HG02938 (cell line): ENCODE measurements around the gene ARHGEF17.

ENCODE experiments used
- ATAC-seq: cut with Tn5 transposase; IDR thresholded peaks from one replicate; pipeline ENCODE4 v1.9.1; 2021; ENCODE audit warnings: mild to moderate bottlenecking, moderate library complexity; ENCODE audit not compliant: unreplicated experiment

ARHGEF17 gene

DNA sequence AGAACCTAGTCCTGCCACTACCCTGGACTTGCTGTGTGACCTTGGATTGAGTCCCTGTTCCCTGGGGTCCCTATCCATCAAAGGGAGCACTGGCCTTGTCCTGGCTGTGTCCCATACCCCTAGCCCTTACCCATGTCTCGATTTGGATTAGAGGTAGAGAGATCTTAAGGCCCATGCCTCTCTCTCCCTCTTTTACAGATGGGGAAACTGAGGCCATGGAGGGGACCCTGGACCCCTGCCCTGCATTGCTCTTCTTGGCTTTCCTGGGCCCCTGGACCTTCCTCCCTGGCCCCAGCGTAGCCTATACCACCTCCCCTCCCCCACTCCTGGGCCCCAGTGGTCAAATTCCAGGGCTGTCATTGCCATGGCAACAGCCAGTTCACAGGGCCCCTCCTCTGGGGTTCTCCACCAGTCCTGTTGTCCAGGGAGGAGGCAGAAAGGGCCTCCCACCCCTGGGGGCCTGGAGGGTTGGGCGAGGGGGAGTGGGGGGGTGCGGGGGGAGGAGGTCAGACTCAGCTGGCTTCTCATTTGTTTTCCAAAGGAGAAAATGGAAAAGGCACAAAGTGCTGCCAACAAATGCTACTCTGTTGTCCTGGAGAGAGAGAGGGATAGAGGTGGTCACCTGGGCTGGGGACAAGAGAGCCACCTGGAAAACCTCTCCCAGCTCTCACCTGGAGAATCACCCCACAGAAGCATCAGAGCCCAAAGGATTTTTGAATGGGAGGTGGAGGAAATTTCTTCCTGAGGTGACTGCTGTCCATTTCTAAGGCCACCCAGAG, 23.3 kb downstream of the ARHGEF17 start:
- no peak for ATAC-seq

DNA sequence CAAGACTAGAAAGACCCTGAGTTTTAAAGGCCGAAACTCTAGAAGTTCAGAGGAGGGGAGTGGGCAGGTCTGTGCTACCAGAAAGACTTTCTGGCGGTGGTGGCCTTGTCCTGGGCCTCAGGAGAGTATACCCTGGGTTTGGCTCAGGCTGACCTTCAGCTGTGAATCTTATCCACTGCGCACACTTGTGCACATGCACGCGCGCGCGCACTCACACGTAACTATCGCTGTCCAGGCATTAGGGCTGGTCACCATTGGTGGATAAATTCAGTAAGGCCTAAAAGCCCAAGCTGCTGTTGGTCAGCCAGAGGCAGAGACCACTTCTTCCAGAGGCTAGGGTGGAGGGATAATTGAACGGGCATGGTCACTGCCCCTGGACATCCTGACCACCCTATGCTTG, 25.1 kb downstream of the ARHGEF17 start:
- no peak for ATAC-seq

DNA sequence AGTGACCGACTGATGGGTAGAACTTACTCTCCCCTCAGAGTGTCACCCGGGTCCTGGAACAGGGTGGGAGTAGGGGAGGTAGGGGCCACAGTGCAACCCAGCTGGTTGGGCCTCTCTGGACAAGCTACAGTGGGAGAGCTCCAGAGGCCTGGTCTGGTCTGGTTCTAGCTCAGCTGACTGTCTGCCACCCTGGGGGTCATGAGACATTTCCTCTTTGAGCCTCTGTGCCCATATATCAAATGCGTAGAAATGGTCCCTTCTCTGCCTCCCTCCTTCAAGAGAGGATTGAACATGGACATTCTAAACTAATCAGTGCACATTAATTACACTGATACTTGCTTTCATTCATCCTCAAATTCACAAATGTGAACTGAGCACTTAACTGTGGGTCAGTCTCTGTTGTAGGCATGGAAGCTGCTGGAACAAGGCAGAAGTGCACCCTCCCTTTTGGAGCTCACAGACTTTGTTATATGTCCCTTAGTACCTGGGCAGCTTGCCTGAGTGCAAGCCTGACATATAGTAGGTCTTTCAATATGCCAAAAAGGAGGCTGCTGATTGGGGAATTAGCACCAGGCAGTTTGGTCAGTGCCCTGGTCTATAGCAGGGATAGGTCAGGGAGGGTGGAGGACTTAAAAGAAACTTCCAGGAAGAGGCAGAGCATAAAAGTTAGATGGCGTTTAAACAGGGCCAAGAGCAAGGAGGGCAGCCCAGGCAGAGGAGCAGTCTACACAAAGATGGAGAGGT, 25.7 kb downstream of the ARHGEF17 start:
- no peak for ATAC-seq

DNA sequence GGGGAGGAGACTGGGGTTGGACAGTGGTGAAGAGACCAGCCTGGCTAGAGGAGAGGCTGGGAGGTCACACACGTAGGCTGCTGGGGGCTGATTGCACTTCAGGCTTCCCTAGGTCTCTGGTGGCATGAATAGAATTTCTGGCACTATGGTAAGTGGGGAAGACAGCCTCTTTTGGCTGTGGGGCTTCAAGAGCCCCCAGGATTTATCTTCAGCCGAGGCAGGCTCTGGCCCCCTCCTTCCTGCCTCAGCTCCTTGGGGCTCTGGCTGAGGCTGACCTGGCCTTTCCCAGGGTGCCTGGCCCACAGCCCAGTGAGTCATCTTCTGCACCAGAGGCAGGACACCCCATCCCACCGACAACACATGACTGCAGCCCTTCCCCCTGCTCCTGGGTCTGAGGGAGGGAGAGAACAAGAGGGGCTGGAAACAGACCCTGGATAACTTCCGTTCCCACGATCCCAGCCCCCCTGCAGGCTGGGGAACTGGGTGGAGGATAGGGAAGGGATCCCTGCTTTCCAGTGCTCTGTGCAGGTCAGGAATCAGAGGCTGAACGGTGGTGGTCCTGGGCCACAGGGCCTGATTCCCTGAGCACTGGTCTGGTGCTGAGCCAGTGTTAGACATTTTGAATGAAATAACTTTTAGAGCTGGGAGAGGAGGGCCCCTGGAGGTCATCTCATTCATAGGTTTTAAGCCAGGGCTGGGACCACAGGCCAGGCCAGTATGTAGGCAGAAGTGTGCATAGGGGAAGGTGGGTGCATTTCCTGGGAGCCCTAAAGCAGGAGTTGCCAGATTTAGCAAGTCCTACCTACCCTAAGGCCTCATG, 26.5 kb downstream of the ARHGEF17 start:
- ATAC-seq: no peak

DNA sequence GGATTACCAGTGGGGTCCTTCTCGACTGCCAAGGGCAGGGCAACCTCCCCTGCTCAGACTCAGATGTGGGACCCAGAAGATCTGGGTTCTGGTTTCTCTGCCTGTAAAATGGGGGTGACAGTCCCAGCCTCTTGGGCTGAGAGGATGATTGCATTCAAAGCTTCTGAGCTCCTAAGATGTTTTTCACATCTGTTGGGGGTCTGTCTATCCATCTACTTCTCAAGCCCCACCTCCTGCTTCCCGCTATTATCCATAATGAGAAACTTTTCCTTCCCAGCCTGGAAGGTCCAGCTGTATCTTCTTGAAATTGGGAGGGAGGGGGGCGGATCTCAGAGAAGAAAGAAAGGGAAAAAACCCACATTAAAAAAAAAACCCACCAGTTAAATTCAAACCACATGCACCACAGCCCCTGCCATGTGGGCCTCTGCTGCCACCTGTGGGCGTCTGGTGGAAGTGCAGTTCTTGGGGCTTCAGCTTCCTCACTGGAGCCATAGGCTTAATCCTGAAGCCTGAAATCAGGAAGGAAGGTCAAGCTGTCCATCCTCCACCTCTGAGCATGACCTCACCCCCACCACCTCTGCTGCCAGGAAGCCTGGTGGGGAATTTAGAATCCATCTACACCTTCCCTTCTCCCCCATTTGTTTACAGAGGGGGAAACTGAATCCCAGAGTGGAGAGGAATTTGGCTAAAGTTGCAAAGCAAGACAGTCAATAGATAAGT, 27.3 kb downstream of the ARHGEF17 start:
- no peak for ATAC-seq

DNA sequence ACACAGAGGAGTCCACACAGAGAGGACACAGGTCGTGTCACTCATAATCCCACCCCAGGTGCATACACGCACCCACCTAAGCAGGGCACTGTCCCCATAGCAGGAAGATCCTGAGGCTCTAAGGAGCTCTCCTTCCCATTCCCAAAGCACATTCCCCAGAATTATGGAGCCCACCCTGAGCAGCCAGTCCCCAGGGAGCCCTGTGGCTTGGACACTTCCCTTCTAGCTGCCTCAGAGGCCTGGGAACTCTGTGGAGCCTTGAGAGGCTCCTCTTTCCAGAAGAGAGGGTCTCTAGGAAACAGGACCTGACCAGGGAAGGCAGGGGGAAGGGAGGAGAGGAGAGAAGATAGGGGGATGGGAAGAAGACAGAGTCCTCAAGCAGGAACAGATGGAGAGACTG, 29.8 kb downstream of the ARHGEF17 start:
- ATAC-seq: no peak

DNA sequence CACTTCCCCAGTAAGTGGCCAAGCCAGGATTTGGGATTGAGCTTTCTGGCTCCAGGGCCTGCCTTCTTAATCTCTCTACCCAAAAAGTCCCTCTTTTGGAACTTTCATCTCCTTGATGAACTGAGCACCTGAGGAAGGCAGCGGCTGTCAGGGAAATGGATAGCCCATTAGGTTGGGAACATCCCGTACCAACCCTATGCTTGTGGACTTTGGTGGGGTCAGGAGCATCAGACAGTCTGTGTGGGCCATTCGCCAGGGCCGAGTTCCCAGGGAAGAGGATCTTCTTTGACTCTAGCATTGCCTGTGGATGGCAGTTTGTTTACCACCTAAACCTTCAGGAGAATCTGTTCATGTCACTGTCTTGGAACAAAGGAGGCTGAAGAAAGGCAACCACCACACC, 30.2 kb downstream of the ARHGEF17 start:
- no peak for ATAC-seq

DNA sequence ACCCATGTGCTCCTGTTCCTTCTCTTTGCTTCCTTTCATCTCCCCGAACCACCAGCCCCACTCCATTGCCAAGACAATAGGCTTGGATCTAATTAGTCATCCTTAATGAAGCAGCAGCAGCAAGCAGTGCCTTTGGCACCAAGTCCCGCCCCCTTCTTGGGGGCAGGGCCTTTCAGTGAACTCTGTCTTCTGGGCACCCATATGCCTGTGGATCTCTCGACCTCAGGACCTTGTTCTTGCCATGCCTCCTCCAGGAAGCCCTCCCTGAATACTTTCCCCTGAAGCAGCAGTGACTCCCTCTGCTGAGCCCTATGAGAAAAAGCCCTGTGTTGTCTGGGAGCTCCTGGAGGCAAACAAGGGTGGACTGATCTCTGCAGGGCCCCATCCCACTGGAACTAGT, 32.1 kb downstream of the ARHGEF17 start:
- no peak for ATAC-seq

DNA sequence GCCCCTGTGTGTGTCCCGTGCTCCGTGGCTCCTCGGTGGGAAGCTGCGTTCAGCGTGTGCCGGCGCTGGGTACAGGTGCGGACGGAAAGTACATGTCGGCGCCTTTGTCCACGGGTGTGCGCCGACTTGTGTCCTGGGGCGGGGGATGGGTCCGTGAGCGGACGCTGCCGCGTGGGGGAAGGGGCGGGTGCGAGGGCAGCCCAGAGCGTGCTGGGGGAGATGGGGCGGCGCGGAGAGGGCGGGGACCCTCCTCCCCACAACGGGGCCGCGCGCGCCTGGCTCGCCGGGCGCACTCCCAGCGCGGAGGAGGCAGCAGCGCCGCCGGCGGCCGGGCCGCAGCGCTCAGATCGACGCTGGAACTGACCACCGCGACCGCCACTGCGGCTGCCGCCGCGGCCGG, 34.6 kb downstream of the ARHGEF17 start:
- ATAC-seq: no peak

DNA sequence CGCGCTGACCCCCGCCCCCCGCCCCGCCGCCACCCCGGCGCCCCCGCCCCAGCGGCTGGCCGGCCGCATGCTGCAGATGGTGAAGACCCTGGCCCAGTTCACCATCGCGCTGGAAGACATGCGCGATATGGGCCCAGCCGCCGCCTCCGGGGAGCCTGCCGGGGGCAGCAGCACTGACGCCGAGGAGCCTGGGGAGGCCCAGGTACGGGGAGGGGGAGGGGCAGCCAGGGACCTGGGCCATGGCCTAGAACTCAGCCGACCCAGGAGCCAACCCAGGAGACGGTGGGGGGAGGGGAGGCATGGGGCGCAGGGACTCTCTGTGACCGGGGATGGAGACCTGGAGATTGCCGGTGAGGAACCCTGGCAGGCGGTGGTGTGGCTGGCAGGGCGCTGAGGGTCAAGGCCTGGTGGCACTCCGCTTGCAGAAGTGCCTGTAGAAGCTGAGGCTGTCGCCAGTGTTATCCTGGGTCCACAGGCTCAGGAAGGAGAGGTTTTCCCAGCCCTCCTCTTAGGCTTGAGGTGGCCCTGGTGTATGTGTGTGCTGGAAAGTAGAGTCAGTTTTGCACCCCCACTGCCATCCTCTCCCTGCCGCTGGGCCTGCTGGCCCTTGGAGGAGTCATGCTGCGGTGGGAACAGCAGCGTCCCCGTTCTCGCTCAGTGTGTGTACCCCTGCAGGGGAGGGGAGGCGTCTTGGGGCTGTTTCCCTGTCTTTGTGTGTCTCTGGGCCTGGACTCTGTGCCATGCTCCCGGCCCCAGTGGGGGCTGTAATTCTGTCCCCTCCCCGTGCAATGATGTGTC, 35.2 kb downstream of the ARHGEF17 start:
- ATAC-seq: no peak

DNA sequence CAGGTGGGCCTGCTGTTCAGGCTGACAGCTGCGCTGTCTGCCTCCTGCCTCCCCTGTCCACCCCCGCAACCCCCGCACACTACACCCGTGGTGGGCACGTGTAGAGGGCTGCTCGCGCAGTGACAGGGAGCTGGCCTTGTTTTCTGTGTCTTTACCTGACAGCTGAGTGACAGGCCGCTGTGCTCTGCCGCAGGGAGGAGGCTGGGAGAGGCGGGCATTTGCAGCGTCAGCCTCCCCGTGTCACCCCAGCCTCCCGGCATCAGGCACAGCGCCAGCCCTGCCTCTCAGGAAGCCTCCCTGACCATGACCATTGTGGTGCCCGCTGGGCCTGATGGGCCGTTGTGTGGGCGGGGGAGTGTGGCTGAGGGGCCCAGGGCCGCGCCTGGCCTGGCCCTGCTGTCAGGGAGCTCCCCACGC, 36.1 kb downstream of the ARHGEF17 start:
- no peak for ATAC-seq

DNA sequence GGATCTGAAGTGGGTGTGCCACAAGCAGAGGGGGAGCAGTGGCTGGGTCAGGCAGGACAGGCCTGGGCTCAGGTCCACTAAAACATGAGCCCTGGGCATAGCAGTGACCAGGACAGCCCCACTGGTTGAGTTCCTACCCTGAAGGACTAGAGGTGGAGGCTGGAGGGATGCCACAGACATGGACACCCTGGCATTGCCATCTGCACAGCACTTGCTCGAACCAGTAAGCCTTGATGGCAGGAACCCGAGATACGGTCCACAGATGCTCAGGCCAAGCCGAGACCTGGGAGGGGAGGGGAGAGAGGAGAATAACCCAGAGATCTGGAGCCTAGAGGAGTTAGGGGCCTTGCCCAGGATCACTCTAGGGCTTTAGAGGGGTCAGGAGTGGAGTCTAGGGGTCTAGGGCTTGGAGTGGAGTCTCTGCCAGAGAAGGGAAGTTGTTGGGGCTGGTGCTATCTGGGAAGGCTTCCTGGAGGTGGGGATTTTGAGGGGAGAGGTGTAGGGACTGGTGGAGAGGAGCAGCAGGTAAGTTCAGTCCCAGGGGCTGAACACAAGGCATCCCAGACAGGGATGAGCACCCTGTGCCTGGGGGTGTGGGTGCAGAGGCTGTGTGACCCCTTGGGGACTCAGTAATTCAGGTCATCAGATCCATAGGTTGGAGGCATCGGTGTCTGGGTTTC, 37.5 kb downstream of the ARHGEF17 start:
- ATAC-seq: no peak

DNA sequence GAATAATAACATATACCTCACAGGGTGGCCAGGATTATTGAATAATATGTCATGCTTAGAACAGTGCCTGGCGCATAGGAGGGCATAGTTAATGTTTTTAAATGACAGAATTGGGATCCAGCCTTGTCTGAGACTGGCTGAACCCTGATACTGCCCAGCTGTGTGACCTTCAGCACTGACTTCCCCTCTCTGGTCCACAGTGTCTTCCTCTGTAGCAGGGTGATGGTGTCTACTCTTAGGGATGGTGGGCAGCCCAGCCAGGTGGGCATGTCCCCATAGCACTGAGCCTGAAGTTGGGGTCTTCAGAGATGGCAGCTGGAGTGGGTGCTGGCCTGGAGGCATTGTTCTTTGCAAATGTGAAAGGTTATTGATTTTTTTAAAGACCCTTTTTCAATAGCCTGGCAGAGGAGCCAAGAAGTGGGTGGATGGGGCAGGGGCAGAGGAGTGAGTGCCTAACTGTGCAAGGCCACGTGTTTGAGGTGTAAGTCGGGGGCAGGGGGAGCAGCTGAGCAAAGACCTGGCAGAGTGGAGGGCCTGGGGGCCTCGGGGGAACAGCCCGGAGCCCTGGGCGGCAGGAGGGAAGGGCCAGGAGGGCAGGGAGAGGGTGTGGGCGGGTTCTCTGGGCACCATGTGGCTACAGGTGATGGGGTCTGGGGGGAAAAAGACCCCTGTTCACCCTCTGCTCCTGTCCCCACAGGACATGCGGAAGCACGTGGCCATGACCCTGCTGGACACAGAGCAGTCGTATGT, 38.3 kb downstream of the ARHGEF17 start:
- ATAC-seq: no peak

DNA sequence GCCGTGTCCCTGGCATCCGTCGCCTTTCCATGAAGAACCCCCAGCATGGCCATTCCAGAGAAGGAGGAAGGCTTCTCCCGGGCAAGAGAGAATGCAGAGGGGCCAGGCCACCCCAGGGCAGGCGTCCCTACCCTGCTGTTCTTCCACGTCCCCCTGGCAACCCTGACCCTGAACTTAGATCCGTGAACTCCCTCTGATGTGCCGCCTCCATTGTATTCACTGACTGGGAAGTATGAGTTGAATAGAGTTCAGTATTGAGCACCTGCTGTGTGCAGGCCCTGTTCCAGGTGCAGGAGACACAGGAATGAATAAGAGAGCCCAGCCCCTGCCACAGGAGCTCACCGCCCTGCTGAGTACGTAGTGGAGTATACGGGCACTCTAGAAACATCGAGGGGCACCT, 39.0 kb downstream of the ARHGEF17 start:
- ATAC-seq: no peak

DNA sequence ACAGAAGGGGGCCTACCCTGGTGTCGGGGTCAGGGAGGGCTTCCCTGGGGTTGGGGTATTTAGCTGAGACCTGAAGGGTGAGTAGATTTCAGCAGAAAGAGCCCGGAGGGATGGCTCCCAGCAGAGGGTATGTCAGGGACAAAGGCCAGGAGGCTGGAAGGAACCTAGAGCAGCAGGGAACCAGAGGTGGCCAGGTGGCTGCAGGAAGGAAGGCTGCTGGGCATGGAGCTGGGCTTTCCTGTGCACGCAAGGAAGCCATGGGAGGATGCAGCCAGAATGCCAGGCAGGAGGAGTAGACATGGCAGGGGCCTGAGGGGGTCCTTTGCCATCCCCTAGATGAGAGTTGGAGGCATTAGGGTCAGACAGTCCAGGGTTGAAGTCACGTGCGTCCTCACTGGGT, 40.8 kb downstream of the ARHGEF17 start:
- ATAC-seq: no peak

DNA sequence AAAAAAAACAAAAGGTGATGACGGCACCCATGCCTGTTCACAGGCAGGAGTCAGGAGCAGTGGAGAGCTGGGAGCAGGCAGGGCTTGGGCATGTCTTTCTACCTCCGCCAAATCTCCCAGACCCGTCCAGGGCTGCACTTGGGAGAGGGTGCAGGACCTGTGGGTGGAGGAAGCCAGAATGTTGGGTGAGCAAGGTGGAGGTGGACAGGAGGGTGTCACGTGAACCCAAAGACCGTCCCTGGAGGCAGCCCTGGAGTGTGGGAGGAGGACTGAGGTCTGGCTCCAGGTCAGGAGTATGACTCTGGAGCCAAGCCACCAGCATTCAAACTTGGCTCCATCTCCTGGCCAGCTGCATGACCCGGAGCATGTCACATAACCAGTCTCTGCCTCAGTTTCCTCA, 41.6 kb downstream of the ARHGEF17 start:
- no peak for ATAC-seq

DNA sequence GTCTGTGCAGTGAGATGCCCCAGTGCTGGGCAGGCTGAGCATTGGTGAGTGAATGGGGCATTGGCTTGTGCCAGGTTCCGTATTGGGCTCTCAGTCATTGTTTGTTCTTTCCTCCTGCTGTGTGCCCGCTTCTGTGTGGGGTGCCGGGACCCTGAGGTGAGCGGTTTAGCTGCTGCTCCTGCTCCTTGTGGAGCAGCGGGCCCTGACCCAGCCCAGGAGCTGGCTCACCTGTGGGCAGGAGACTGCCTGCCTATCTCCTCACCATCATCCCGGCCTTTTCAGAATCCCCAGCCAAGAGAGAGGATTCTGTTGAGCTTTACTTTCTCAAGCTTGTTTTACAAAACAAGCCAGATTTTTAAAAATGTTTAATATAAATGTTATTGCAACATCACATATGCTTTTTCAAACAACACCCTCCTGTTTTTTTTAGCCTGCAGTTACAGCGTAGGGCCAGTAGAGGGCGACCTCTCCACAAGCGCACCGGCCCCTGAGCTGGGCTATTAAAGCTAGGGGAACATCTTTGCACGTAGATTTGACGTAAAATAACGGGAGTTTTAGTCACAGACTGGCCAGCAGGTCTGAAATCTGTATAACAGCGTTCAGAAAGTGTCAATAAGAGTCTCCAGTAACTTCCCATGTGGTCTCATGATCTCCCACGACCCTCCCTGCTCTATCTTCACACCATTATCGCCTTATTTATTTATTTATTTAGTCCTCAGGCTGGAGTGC, 43.0 kb downstream of the ARHGEF17 start:
- no peak for ATAC-seq

DNA sequence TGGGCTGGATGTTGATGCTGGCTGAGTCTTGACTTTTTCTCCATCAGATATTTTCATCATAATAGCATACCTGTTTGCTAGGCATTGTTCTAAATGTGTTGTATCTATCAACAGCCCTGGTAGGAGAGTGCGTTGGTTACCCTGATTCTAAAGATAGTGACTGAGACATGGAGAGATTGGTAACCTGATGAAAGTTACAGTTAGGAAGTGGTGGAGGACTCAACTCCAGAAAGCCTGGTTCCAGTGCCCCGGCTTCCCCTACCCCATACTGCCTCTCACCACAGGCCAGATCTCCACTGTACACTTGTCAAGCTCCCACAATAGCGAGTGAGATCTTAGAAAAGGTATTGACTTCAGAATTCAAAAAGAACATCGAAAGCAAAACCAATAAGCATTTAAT, 45.3 kb downstream of the ARHGEF17 start:
- no peak for ATAC-seq
